Retinal pigment epithelial cell (primary cell): ENCODE results near the gene LAMA5.
"Not testable (repeated sequence)": the region's sequence is repeated elsewhere in the genome, so short reads cannot be mapped to it uniquely, and the experiment has no call there.

Experiments used
- DNase-seq: peaks from one replicate; pipeline ENCODE4 v3.0.0-alpha.2; 2010; ENCODE audit warnings: low read depth
- H3K4me3 ChIP-seq: 2 replicates; pipeline ENCODE4 v1.5.1; 2011; ENCODE audit warnings: mild to moderate bottlenecking, low read length, control low read depth, moderate library complexity
- CTCF ChIP-seq: conservative IDR thresholded peaks from 2 replicates; pipeline ENCODE4 v1.5.1; 2011; ENCODE audit warnings: low read depth, low read length, control low read depth, inconsistent platforms

The LAMA5 gene

GRCh38 chr20:62377064-62377461, 10.0 kb upstream of the LAMA5 start:
- no peak overlapping the region for H3K4me3 ChIP-seq
- no peak for TF ChIP-seq CTCF
- DNase-seq: no peak

GRCh38 chr20:62376112-62377063, 9.3 kb upstream of the LAMA5 start:
- peak; percentile 74 for TF ChIP-seq CTCF
- peak; percentile 90 for DNase-seq
- no peak overlapping the region for H3K4me3 ChIP-seq

- TF ChIP-seq CTCF: no peak
- no peak for DNase-seq
- no peak overlapping the region for H3K4me3 ChIP-seq
Observed at GRCh38 chr20:62374331-62375152, 7.4 kb upstream of the LAMA5 start.

- DNase-seq, H3K4me3 ChIP-seq: not testable (repeated sequence)
Observed at GRCh38 chr20:62373631-62374179, 6.6 kb upstream of the LAMA5 start.

- DNase-seq: no peak
- no peak overlapping the region for H3K4me3 ChIP-seq
- TF ChIP-seq CTCF: no peak
Observed at GRCh38 chr20:62372042-62372993, 5.2 kb upstream of the LAMA5 start.

GRCh38 chr20:62371588-62372041, 4.5 kb upstream of the LAMA5 start:
- no peak for DNase-seq
- H3K4me3 ChIP-seq: no peak overlapping the region
- no peak for TF ChIP-seq CTCF
